Hematopoietic multipotent progenitor cell (in vitro differentiated cells): Measurements from ENCODE around the gene DPP3. TPM values are rescaled to one million over a fixed set of nuclear protein-coding genes. Genes with fewer than 3 reads are reported as not detected.
"Not testable (repeated sequence)": the region's sequence is repeated elsewhere in the genome, so short reads cannot be mapped to it uniquely, and the experiment has no call there.

Source experiments
- DNase-seq, 3 donors: peaks; one replicate each; pipeline ENCODE4 v3.0.0-alpha.2; 2011 to 2015; ENCODE audit warnings: low read depth in 2 of 3, low spot score in 2 of 3
- total RNA-seq: library from RNA; depleted of rRNA; stranded (reverse); fragments of >200 nt; gene quantifications from one replicate; pipeline ENCODE4 v1.2.3, GENCODE V29; 2012

The DPP3 gene, protein sequence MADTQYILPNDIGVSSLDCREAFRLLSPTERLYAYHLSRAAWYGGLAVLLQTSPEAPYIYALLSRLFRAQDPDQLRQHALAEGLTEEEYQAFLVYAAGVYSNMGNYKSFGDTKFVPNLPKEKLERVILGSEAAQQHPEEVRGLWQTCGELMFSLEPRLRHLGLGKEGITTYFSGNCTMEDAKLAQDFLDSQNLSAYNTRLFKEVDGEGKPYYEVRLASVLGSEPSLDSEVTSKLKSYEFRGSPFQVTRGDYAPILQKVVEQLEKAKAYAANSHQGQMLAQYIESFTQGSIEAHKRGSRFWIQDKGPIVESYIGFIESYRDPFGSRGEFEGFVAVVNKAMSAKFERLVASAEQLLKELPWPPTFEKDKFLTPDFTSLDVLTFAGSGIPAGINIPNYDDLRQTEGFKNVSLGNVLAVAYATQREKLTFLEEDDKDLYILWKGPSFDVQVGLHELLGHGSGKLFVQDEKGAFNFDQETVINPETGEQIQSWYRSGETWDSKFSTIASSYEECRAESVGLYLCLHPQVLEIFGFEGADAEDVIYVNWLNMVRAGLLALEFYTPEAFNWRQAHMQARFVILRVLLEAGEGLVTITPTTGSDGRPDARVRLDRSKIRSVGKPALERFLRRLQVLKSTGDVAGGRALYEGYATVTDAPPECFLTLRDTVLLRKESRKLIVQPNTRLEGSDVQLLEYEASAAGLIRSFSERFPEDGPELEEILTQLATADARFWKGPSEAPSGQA
- 44.2 TPM for total RNA-seq

DNA sequence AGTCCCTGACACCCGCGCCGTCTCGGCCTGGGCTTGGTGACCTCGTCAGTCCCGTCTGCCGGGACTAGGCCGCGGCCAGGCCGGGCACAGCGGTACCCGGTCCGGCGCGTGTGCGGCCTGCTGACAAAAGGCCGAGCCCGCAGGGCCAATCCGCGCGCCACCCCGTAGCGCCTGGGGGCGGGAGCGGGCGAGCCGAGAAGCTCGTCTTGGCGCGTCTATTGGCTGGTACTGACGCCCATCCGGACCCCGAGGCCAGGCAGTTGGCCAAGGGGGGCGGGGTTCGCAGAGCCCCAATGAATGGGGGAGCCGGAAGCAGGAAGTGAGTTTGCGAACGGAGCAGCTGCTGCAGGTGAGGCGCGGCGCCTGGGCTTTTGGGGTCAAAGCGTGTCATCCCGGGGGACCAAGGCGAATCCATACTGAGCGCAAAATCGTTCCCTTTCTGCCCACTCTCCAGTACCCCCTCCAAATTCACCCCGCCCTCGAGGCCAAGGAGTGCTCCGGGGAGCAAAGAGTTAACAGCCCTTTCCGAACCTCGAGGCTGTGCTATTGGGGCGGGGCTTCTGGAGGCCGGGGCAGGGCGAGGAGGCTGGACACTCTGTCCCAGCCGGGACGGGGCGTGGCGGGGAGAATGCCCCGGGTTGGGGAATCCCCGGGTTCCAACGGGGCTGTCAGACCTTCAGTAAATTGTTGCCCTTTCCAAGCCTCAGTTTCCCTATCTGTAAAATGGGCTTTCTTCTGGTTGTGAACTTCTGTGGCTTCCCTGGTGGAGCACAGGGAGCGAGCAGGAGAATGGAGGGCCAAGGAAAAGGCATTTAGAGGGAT, at the start of gene DPP3:
Gene DPP3 (plus strand): TSS at position 318 of the 822 bp plus-strand sequence. CDS start 1,767 bp downstream, outside the sequence.
- DNase-seq = peak; percentile 77 to 98 (median 96)

DNA sequence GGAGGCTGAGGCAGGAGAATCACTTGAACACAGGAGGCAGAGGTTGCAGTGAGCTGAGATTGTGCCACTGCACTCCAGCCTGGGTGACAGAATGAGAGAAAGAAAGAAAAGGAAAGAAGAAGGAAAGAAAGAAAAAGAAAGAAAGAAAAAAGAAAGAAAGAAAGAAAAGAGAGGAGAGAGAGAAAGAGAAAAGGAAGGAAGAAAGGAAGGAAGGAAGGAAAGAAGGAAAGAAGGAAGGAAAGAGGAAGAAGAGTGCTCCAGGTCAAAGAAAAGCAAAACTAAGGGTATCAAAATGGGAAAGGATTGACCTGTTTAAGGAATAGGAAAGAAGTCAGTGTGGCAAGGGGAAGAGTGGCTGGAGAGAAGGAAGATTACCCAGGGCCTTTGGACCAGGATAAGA, 48.9 kb upstream of the DPP3 start:
- not testable (repeated sequence) for DNase-seq

DNA sequence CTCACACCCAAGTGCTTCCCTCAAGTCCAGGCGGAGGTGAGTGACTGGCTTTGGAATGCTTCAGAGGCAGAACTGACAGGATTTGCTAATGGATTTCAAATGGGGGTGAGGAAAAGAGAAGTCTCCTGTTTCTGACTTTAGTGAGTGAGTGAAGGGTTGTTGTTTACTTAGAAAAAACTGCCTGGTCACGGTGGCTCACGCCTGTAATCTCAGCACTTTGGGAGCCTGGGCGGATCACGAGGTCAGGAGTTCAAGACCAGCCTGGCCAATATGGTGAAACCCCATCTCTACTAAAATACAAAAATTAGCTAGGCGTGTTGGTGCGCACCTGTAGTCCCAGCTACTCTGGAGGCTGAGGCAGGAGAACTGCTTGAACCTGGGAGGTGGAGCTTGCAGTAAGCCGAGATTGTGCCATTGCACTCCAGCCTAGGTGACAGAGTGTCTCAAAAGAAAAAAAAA, 48.3 kb upstream of the DPP3 start:
- DNase-seq = not testable (repeated sequence)

DNA sequence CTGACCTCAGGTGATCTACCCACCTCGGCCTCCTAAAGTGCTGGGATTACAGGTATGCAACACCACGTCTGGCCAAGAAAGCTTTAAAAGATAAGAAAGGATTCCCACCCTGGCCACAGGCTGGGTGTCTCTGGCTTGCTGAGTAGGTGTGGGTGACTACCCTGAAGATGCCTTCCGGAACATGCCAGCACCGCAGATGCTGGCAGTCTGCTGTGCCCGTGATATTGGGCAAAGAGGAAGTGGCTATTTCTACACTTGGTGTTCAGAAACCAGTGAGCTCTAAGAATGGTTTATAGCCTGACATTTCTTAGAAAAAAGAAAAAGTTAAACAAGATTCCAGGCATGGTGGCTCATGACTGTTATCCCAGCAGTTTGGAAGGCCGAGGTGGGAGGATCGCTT, 47.6 kb upstream of the DPP3 start:
- peak in 2 of 3 donors; percentile 15 to 31 for DNase-seq

DNA sequence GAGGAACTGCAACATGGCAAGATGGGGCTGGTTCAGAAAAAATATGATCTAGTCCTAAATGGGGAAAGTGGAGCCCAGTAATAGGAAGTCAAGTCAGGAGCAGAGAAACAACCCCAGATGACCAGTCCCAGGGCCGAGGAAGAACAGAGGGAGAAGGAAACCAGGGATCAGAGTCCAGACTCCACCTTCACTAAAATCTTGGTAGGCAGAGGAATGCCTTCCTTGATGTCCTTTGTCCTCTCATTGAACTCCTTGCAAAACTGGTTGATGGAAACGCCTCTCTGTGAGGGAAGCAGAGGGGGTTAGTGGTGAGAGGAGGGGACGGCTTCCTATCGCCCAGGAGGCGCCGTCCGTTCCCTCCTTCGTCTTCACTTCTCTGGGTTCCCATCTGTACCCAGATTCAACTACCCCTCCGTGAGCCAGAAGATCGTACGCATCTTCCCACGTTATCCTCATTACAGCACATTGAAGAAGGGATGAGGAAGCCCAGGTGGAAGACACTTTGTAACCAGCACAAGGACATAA, 42.2 kb upstream of the DPP3 start:
- DNase-seq = no peak

DNA sequence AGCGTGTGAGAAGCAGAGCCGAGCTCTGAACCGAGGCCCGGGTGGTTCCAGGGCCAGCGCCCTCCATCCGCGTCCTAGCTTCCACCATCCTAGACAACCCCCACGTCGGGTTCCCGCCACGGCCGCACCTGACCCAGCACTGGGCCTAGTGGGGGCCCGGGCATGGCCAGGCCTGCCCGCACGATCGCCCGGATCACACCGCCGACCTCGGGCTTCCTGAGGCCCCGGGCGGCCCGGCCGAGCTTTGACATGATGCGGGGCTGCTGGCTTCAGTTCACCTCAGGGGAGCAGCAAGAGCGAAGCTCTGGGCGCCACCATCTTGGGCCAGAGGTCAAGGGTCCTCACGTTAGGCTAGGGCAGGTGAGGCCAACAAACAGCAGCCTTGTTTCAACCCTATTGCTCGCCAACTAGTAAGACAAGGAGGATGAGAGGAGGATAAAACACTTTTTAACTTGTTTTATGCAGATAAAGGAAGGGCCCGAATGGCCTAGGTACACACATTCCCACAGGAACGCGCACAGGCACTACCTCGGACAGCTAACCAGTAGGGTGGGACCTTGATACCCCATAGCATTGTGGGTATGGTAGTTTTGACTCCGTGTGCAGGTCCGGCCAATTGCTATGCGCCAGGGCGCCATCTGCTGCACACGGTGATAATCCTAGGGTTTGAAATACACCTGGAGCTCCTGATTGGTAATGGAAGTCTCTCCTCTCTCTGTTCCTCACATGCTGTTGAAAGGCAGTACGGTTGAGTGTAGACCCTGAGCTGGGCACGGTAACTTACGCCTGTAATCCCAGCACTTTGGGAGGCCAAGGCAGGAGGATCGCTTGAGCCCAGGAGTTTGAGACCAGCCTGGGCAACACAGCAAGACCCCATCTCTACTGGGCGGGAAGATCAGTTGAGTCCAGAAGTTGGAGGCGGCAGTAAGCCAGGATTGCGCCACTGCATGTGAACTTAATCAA, 41.4 kb upstream of the DPP3 start, which contains the start of gene MRPL11:
Gene MRPL11 (minus strand): TSS at position 345 of the 963 bp plus-strand sequence. CDS start 94 bp downstream, at position 251.
- peak; percentile 83 to 95 (median 91) for DNase-seq

DNA sequence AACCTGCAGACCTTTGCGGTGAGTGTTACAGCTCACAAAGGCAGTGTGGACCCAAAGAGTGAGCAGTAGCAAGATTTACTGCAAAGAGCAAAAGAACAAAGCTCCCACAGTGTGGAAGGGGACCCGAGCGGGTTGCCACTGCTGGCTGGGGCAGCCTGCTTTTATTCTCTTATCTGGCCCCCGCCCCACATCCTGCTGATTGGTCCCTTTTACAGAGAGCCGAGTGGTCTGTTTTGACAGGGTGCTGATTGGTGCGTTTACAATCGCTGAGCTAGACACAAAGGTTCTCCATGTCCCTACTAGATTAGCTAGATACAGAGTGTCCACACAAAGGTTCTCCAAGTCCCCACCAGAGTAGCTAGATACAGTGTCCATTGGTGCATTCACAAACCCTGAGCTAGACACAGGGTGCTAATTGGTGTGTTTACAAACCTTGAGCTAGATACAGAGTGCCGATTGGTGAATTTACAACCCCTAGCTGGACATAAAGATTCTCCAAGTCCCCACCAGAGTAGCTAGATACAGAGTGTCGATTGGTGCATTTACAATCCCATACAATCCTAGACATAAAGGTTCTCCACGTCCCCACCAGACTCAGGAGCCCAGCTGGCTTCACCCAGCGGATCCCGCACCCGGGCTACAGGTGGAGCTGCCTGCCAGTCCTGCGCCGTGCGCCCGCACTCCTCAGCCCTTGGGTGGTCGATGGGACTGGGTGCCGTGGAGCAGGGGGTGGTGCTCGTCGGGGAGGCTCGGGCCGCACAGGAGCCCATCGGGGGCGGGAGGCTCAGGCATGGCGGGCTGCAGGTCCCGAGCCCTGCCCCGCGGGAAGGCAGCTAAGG, 39.9 kb upstream of the DPP3 start:
- DNase-seq = not testable (repeated sequence)

DNA sequence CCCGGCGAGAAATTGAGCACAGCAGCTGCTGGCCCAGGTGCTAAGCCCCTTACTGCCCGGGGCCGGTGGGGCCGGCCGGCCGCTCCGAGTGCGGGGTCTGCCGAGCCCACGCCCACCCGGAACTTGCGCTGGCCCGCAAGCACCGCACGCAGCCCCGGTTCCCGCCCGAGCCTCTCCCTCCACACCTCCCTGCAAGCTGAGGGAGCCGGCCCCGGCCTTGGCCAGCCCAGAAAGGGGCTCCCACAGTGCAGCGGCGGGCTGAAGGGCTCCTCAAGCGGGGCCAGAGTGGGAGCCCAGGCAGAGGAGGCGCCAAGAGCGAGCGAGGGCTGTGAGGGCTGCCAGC, 39.3 kb upstream of the DPP3 start:
- DNase-seq = not testable (repeated sequence)

DNA sequence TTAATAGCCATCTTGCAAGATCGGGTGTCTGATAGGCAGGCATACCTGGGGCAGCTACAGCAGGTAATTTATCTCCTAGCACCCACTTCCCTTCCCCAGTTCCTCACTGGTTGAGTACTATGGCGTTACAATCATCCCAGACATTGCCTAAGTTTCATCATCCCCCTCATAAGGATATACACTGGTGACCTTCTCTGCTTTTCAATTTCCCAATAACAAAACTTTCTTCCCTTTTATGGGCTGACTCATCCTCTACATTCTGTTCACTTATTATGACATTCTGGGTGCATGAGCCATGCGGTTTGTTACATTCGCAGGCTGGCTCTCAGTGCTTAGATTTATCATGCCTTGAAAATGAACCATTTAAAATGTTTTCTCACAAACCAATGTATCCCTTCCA, 36.6 kb upstream of the DPP3 start:
- no peak for DNase-seq

DNA sequence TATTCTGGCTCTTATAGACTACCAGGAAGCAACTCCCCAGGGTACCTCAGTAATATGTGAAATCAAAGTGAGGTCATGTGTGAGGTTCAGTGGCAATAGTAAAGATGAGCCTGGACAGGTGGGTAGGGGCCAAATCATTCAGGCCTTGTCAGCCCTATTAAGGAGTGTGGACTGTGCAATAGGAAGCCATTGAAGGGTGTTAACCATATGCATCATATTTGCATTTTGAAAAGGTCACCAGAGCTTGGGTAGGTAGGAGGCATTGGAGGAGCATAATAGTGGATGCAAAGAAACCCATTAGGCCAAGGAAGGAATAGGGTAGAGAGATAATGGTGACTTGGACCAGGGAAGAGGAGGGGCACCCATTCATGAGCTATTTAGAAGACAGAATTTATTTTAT, 33.2 kb upstream of the DPP3 start:
- no peak for DNase-seq

DNA sequence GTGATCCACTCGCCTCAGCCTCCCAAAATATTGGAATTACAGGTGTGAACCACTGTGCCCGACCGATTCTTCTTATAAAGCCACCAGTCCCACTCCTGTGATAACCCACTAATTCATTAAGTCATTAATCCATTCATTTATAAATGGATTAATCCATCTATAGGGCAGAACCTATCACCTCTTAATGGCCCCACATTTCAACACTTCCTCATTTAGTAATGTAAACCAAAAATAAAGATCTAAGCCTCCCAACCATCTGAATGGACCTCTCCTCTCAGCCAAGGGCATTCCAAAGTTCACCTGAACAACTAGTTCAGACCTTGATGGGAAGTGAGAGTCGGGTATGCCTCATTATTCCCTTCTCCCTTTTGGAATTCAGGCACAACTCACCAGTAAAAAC, 31.7 kb upstream of the DPP3 start:
- no peak for DNase-seq

DNA sequence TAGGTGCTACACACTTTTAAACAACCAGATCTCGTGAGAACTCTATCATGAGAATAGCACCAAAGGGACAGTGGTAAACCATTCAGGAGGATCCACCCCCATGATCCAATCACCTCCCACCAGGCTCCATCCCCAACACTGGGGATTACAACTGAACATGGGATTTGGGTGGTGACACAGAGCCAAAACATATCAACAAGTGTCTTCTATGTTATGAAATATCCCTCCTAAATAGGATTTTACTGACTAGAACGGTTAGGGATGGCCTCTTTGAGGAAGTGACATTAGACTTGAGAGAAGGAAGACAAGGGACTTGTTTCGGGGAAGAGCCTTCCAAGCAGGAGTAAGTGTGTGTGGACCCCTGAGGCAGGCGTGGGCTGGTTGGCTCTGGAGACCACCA, 29.7 kb upstream of the DPP3 start:
- no peak for DNase-seq

DNA sequence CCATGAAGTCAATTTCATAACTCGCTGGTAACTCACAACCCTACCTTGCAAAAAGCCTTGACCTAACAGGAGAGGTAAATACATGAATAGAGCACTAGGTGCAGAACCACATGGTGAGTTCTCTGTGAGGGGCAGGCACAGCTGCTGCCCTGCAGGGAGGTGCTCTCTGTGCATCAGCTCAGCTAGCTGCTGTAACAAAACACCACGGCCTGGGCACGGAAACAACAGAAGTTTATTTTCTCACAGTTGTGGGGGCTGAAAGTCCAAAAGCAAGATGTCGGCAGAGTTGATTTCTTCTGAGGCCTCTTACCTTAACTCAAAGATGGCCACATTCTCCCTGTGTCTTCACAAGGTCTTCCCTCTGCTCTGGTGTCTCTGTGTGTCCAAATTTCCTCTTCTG, 28.6 kb upstream of the DPP3 start:
- DNase-seq = no peak

DNA sequence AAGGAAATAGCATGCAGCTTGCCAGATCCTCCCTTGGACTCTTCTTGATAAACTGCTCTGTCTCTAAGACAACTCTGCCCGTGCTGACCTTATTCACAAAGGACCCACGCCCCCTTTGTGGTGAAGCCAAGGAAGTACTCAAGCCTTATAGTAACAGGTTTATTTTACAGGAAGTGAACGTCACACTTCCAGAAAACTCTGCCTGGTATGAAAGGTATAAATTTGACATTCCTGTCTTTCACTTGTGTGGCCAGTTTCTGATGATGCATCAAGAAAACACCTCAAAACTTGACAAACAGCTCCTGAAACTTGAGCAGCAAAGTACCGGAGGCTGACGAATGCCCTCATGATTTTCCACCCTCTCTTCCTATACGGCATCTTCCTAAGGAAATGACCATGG, 26.0 kb upstream of the DPP3 start:
- DNase-seq = no peak

DNA sequence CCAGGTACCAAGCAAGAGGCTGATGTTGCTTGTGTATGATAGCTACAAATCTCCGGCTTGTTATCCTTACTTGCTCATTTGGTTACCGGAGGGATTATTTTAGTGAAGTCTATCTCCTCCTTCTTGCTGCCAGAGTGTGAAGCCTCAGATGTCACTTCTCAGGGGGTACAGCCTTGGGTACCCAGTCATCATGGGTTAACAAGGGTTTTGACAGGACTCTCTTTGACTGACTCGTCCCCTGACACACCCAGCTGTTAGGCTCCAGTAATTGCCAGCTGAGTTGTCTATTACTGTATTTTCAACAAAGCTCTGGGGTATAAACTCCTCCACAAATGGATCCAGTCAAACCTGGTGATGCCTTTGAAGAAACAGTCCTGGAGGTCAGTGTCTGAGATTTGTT, 25.4 kb upstream of the DPP3 start:
- no peak for DNase-seq

DNA sequence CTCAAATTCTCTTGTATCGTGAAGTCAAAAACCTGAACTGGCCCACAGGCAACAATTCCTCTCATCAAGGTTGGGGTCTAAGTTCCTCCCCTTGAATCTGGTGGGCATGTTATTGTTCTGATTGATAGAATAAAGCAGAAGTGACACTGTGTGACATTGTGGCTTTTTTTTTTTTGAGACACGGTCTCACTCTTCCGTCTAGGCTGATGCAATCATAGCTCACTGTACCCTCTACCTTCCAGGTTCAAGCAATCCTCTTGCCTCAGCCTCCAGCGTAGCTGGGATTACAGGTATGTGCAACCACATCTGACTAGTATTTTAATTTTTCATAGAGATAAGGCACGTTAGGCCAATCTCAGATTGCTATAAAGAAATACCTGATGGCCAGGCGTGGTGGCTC, 22.4 kb upstream of the DPP3 start:
- no peak for DNase-seq

DNA sequence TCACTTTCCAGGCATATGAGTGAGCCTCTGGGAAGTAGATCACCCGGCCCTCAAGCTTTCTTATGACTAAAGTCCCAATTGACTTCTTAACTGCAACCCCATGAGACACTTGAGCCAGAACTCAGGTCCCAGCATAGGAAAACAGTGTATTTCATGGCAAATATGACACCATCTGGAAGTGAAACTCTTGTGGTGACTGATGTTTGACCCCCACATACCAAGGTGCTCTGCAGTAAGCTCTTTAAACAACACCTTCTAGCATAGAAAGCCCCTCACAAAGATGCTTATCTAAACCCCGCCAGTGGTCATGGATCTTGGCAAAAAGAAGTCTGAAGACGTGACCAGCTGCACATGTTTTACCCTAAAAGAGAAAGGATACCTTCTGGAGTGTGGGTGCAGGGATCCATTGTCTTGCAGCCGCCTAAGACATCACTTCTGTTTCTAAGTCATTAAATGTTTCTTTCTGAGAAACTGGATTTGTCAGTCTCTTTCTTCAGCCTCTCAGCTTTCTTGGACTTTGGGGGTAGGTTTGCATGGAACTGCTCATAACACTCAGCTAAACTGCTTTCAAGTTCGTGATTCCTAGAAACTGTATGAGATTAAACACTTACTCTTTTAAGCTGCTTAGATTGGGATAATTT, 21.0 kb upstream of the DPP3 start:
- no peak for DNase-seq

DNA sequence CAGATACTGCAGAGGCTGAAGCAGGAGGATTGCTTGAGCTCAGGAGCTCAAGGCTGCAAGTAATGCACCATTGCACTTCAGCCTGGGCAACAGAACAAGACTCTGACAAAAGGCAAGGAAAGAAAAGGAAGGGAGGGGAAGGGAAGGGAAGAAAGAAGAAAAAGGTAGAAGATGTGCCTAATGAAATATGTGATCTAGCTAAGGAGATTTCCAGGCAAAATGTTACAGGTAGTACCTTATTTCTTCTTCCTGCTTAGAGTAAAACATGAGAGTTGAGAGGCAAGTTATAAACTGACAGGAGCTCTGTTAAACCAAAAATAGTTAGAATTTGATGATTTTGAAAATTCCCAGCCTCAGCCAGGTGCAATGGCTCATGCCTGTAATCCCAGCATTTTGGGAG, 18.2 kb upstream of the DPP3 start:
- no peak for DNase-seq
